Measurements from ENCODE around the gene GAD1. TPM values are rescaled to one million over a fixed set of nuclear protein-coding genes. Genes with fewer than 3 reads are reported as not detected.

Gene GAD1
- total and polyA plus RNA-seq, 12 donors: 1.5 to 18.3 (median 6.6) TPM

DNA sequence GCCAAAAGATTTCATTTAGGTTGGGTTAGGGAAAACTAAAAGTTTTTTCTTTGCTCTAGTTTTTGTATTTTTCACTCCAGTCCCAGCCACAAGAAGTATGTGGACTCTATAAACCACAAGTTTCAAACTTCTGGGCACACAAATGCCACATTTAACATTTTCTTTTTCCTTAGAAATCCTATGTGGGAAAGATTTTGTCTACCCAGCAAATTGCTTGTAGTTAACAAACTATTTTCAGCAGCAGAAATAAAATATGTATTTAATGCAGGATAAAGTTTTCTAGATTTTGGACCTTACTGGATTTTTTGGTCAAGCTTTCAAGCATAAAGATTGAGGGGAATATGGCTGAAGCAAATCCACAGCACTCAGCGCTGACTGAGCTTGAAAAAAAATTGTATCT lies 37.4 kb upstream of the GAD1 start:
- WGBS, 4 donors: 97 to 100% (median 99%) methylated on average over 1 of the region's 1 CpG
- Histone ChIP-seq H3K27me3 (no peaks in the 10 kb centered on the region), H3K36me3 (replicated peaks in 1 of 2) (no peaks in the 10 kb centered on the region), H3K4me3 (no peak overlapping the region), H3K9me3 (replicated peaks in 1 of 3) (no peaks in the 10 kb centered on the region), H3K4me1 (replicated peaks in 1 of 2) (no peaks in the 10 kb centered on the region), H3K27ac (no peak overlapping the region)
- DNase-seq: no peak
- intact Hi-C loops (cut with DNase I): loop anchor here in 1 of 2 donors (10.0 kb wide), 1 partner anchor 65 kb away; the partner anchor contains the start of gene SP5
- TF ChIP-seq, protein P1, sequence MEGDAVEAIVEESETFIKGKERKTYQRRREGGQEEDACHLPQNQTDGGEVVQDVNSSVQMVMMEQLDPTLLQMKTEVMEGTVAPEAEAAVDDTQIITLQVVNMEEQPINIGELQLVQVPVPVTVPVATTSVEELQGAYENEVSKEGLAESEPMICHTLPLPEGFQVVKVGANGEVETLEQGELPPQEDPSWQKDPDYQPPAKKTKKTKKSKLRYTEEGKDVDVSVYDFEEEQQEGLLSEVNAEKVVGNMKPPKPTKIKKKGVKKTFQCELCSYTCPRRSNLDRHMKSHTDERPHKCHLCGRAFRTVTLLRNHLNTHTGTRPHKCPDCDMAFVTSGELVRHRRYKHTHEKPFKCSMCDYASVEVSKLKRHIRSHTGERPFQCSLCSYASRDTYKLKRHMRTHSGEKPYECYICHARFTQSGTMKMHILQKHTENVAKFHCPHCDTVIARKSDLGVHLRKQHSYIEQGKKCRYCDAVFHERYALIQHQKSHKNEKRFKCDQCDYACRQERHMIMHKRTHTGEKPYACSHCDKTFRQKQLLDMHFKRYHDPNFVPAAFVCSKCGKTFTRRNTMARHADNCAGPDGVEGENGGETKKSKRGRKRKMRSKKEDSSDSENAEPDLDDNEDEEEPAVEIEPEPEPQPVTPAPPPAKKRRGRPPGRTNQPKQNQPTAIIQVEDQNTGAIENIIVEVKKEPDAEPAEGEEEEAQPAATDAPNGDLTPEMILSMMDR (IDR thresholded peaks at IDR 0.05): no peak
- no peak for TF ChIP-seq POLR2A (IDR thresholded peaks at IDR 0.05)

DNA sequence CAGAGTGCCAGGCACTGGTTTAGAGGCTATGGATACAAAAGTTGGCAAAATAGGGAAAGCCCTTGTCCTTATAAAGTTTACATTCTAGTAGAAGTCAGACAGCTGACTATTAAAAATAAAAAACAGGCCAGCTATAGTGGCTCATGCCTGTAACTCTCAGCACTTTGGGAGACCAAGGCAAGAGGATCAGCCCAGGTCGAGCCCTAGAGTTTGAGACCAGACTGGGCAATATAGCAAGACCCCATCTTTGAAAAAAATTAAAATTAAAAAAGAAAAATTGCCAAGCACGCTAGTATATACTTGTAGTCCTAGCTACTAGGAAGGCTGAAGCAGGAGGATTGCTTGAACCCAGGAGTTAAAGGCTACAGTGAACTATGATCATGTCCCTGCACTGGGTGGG lies 34.0 kb upstream of the GAD1 start:
- no peaks in the 10 kb centered on the region for H3K9me3 ChIP-seq (replicated peaks in 1 of 3)
- no peak overlapping the region for H3K27ac ChIP-seq
- 85 to 90% (median 88%) methylated on average over 2 of the region's 2 CpGs for WGBS, 4 donors
- H3K4me1 ChIP-seq (replicated peaks in 1 of 2): no peaks in the 10 kb centered on the region
- intact Hi-C loops (cut with DNase I): no loop called here
- no peak for TF ChIP-seq POLR2A (IDR thresholded peaks at IDR 0.05)
- TF ChIP-seq, protein P1 (IDR thresholded peaks at IDR 0.05): no peak
- no peaks in the 10 kb centered on the region for H3K36me3 ChIP-seq (replicated peaks in 1 of 2)
- no peak for DNase-seq
- H3K27me3 ChIP-seq: no peaks in the 10 kb centered on the region
- H3K4me3 ChIP-seq: no peak overlapping the region

DNA sequence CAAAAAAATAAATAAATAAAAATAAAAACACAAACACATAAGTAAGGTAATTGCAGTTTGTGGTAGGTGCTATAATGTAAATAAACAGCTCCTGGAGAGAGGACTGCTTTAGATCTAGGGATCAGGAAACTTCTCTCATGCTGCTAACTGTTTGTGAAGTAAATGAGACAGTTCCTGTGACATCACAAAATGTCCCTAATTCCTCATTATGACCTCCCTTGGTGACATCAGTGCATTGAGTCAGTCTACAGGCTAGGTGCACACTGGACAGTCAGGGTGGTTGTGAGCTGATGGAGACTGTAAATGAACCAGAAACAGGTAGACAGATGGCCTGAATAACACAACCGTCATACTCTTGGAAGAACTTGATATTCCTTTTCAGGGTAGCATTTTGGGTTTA lies 33.1 kb upstream of the GAD1 start:
- H3K9me3 ChIP-seq (replicated peaks in 1 of 3): no peaks in the 10 kb centered on the region
- H3K27me3 ChIP-seq: no peaks in the 10 kb centered on the region
- no peak overlapping the region for H3K4me3 ChIP-seq
- no peaks in the 10 kb centered on the region for H3K4me1 ChIP-seq (replicated peaks in 1 of 2)
- H3K36me3 ChIP-seq (replicated peaks in 1 of 2): no peaks in the 10 kb centered on the region
- intact Hi-C loops (cut with DNase I): no loop called here
- no peak for TF ChIP-seq POLR2A (IDR thresholded peaks at IDR 0.05)
- TF ChIP-seq, protein P1 (IDR thresholded peaks at IDR 0.05): no peak
- H3K27ac ChIP-seq: no peak overlapping the region
- WGBS, 4 donors: 88 to 96% (median 93%) methylated on average over 1 of the region's 1 CpG
- DNase-seq: no peak

DNA sequence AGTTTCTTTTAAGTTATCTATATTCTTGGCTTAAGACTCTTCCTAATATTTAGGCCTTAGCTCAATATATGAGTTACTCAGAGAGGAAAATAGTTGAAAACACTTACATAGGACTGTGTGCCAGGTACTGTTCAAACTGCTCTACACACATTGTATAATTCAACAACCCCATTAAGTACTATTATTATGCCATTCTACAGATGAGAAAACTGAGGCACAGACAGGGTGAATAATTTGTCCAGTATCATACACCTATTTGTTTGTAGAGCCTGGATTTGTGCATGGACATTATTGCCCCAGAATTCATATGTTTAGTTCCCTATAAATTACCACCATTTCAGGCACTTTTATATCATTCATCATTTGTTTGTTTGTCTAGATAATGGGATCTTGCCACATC lies 17.7 kb upstream of the GAD1 start:
- intact Hi-C loops (cut with DNase I): no loop called here
- no peak overlapping the region for H3K27ac ChIP-seq

More for the DNA sequence above, 17.7 kb upstream of the GAD1 start:
- H3K9me3 ChIP-seq (replicated peaks in 1 of 3): no peaks in the 10 kb centered on the region
- no peaks in the 10 kb centered on the region for H3K36me3 ChIP-seq (replicated peaks in 1 of 2)
- no peak for TF ChIP-seq POLR2A (IDR thresholded peaks at IDR 0.05)
- TF ChIP-seq, protein P1 (IDR thresholded peaks at IDR 0.05): no peak
- H3K4me1 ChIP-seq (replicated peaks in 1 of 2): no peaks in the 10 kb centered on the region
- no peaks in the 10 kb centered on the region for H3K27me3 ChIP-seq
- no peak for DNase-seq
- no peak overlapping the region for H3K4me3 ChIP-seq
